CD14-positive monocyte (primary cell): Measurements from ENCODE around the gene CAMK4. TPM values are rescaled to one million over a fixed set of nuclear protein-coding genes. Genes with fewer than 3 reads are reported as not detected.

Experiments
- DNase-seq, 3 donors: peaks; one replicate each; pipeline ENCODE4 v3.0.0-alpha.2; 2011 to 2022
- H2AFZ ChIP-seq: 2 replicates; pipeline ENCODE4 v1.6.0; 2012; ENCODE audit warnings: mild to moderate bottlenecking, low read depth, low read length, inconsistent platforms; ENCODE audit not compliant: insufficient read depth, poor library complexity, severe bottlenecking
- H3K27ac ChIP-seq, 2 donors: 1 replicate in 1 of 2; 2 replicates in 1 of 2; pipeline ENCODE4 v1.5.1; 2012 to 2013; ENCODE audit warnings: low read length in 2 of 2, control low read depth in 1 of 2, inconsistent platforms in 1 of 2, low read depth in 1 of 2, mild to moderate bottlenecking in 1 of 2
- H3K27me3 ChIP-seq, 2 donors: one replicate each; pipeline versions ENCODE4 v1.6.0 to v1.6.1; 2011 to 2013; ENCODE audit warnings: low read length in 2 of 2; ENCODE audit not compliant: control insufficient read depth in 2 of 2, insufficient read depth in 2 of 2
- H3K36me3 ChIP-seq, 2 donors: replicated peaks in 1 of 2; 1 replicate in 1 of 2; 2 replicates in 1 of 2; pipeline versions ENCODE4 v1.5.1 to v1.6.1; 2012 to 2013; ENCODE audit warnings: low read length in 2 of 2, control low read depth in 1 of 2, inconsistent platforms in 1 of 2, mild to moderate bottlenecking in 1 of 2; ENCODE audit not compliant: insufficient read depth in 2 of 2, control insufficient read depth in 1 of 2
- H3K4me1 ChIP-seq, 2 donors: 1 replicate in 1 of 2; 2 replicates in 1 of 2; pipeline versions ENCODE4 v1.5.1 to v1.6.1; 2012 to 2013; ENCODE audit warnings: low read length in 2 of 2, control low read depth in 1 of 2, inconsistent platforms in 1 of 2, mild to moderate bottlenecking in 1 of 2, moderate library complexity in 1 of 2; ENCODE audit not compliant: insufficient read depth in 2 of 2, control insufficient read depth in 1 of 2
- H3K4me2 ChIP-seq: replicated peaks from 2 replicates; pipeline ENCODE3; 2012; ENCODE audit warnings: low read length, moderate library complexity, mild to moderate bottlenecking; ENCODE audit not compliant: poor library complexity, severe bottlenecking; ENCODE audit errors: extremely low read depth
- H3K4me3 ChIP-seq, 3 experiments: fragments of 200-600 bp in 1 of 3; sonication (generic) in 1 of 3; replicated peaks in 1 of 3; 1 replicate in 2 of 3; 2 replicates in 1 of 3; pipeline ENCODE4 v1.5.1; 2011 to 2013; ENCODE audit warnings: low read length in 3 of 3, mild to moderate bottlenecking in 3 of 3, control low read depth in 2 of 3, low read depth in 2 of 3, inconsistent platforms in 1 of 3, moderate library complexity in 1 of 3
- H3K79me2 ChIP-seq: 2 replicates; pipeline ENCODE4 v1.6.0; 2012; ENCODE audit warnings: mild to moderate bottlenecking, control low read depth, inconsistent platforms, low read length, moderate library complexity; ENCODE audit not compliant: insufficient read depth
- H3K9ac ChIP-seq: 2 replicates; pipeline ENCODE4 v1.6.0; 2017; ENCODE audit warnings: low read length, mild to moderate bottlenecking; ENCODE audit not compliant: insufficient read depth, poor library complexity, severe bottlenecking
- H3K9me3 ChIP-seq, 2 donors: replicated peaks in 1 of 2; 1 replicate in 1 of 2; 2 replicates in 1 of 2; pipeline versions ENCODE4 v1.5.1 to v1.6.1; 2012 to 2013; ENCODE audit warnings: low read length in 2 of 2, control low read depth in 1 of 2; ENCODE audit not compliant: control insufficient read depth in 1 of 2, insufficient read depth in 1 of 2
- H4K20me1 ChIP-seq: 2 replicates; pipeline ENCODE4 v1.6.0; 2012; ENCODE audit warnings: mild to moderate bottlenecking, low read length, control low read depth, moderate library complexity; ENCODE audit not compliant: insufficient read depth
- H3K27ac Mint-ChIP-seq, 7 donors: one replicate each; pipeline ENCODE4 v1.8.0; 2020; ENCODE audit warnings: mild to moderate bottlenecking in 7 of 7, mixed read lengths in 7 of 7, moderate library complexity in 6 of 7, inconsistent platforms in 2 of 7
- H3K27me3 Mint-ChIP-seq, 3 donors: one replicate each; pipeline ENCODE4 v1.8.0; 2021 to 2022; ENCODE audit warnings: low read depth in 3 of 3, mild to moderate bottlenecking in 3 of 3, mixed read lengths in 3 of 3, moderate library complexity in 3 of 3, inconsistent platforms in 1 of 3
- H3K36me3 Mint-ChIP-seq, 2 donors: one replicate each; pipeline ENCODE4 v1.8.0; 2020; ENCODE audit warnings: mixed read lengths in 2 of 2, inconsistent platforms in 1 of 2, mild to moderate bottlenecking in 1 of 2
- H3K4me1 Mint-ChIP-seq: one replicate; pipeline ENCODE4 v1.8.0; 2020; ENCODE audit warnings: mild to moderate bottlenecking, mixed read lengths
- H3K4me3 Mint-ChIP-seq, 2 donors: one replicate each; pipeline ENCODE4 v1.8.0; 2020; ENCODE audit warnings: mild to moderate bottlenecking in 2 of 2, mixed read lengths in 2 of 2, moderate library complexity in 1 of 2
- H3K9me3 Mint-ChIP-seq, 7 donors: one replicate each; pipeline ENCODE4 v1.8.0; 2020 to 2022; ENCODE audit warnings: mixed read lengths in 7 of 7, mild to moderate bottlenecking in 6 of 7, moderate library complexity in 6 of 7, inconsistent platforms in 2 of 7
- WGBS: methylation state at CpG from one replicate; pipeline ENCODE4 v1.1.5; 2013; ENCODE audit warnings: missing lambda C conversion rate; ENCODE audit not compliant: insufficient coverage; 5-methylcytosine and 5-hydroxymethylcytosine counted together
- intact Hi-C, 2 donors: fragments of 100-400 bp; cut with micrococcal nuclease; formaldehyde crosslinking; loops; one replicate each; pipeline versions ENCODE4 v1.15.0 to v1.15.1; 2023
- polyA plus RNA-seq, 3 donors: library from polyadenylated mRNA; depleted of rRNA in 1 of 3; unstranded in 2 of 3; stranded (reverse) in 1 of 3; fragments of 300-500 nt in 2 of 3; fragments of >200 nt in 1 of 3; fragmentation: Illumina TruSeq in 2 of 3; gene quantifications; 1 replicate in 2 of 3; 2 replicates in 1 of 3; pipeline ENCODE4 v1.2.3, GENCODE V29; 2012 to 2021
- TF ChIP-seq, protein P1 (sequence below): fragments of 200-600 bp; IDR thresholded peaks from one replicate; pipeline ENCODE4 v1.8.0; 2022; ENCODE audit warnings: antibody characterized with exemption, mild to moderate bottlenecking

Gene CAMK4
- polyA plus RNA-seq, 3 donors = 0.24 to 0.28 TPM; not detected in 1

DNA sequence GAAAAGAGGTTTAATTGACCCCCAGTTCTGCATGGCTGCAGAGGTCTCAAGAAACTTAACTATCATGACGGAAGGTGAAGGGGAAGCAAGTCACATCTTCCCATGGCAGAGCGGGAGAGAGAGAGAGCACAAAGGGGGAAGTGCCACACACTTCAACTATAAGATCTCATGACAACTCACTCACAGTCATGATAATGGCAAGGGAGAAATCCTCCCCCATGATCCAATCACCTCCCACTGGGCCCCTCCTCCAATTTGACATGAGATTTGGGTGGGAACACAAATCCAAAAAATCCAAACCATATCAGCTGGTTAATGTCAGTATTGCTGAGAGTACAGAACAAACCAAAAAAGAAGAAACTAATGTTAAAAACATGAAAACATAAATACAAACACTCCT is 168.0 kb downstream of the CAMK4 start:
- no peak overlapping the region for H3K9ac ChIP-seq
- H3K9me3 Mint-ChIP-seq = peaks cover 0 to 3% (median 0%) of the 10 kb centered on the region in 7 donors
- no peaks in the 10 kb centered on the region for H3K36me3 Mint-ChIP-seq
- WGBS = no CpG with 5 or more reads among the region's 2 CpGs
- no peaks in the 10 kb centered on the region for H3K79me2 ChIP-seq
- no peaks in the 10 kb centered on the region for H3K9me3 ChIP-seq
- H3K27me3 Mint-ChIP-seq = peaks cover 0 to 2% (median 2%) of the 10 kb centered on the region in 3 donors
- H2AFZ ChIP-seq = no peak overlapping the region
- TF ChIP-seq, protein P1, sequence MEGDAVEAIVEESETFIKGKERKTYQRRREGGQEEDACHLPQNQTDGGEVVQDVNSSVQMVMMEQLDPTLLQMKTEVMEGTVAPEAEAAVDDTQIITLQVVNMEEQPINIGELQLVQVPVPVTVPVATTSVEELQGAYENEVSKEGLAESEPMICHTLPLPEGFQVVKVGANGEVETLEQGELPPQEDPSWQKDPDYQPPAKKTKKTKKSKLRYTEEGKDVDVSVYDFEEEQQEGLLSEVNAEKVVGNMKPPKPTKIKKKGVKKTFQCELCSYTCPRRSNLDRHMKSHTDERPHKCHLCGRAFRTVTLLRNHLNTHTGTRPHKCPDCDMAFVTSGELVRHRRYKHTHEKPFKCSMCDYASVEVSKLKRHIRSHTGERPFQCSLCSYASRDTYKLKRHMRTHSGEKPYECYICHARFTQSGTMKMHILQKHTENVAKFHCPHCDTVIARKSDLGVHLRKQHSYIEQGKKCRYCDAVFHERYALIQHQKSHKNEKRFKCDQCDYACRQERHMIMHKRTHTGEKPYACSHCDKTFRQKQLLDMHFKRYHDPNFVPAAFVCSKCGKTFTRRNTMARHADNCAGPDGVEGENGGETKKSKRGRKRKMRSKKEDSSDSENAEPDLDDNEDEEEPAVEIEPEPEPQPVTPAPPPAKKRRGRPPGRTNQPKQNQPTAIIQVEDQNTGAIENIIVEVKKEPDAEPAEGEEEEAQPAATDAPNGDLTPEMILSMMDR = no peak
- no peak overlapping the region for H3K4me2 ChIP-seq
- no peak for DNase-seq
- no peaks in the 10 kb centered on the region for H3K36me3 ChIP-seq
- H3K27ac Mint-ChIP-seq = no peak overlapping the region
- H3K4me3 Mint-ChIP-seq = no peak overlapping the region
- no peaks in the 10 kb centered on the region for H4K20me1 ChIP-seq
- no peak overlapping the region for H3K27ac ChIP-seq
- intact Hi-C loops = no loop called here
- no peaks in the 10 kb centered on the region for H3K4me1 ChIP-seq
- H3K4me3 ChIP-seq = no peak overlapping the region
- H3K27me3 ChIP-seq = no peaks in the 10 kb centered on the region
- no peaks in the 10 kb centered on the region for H3K4me1 Mint-ChIP-seq

DNA sequence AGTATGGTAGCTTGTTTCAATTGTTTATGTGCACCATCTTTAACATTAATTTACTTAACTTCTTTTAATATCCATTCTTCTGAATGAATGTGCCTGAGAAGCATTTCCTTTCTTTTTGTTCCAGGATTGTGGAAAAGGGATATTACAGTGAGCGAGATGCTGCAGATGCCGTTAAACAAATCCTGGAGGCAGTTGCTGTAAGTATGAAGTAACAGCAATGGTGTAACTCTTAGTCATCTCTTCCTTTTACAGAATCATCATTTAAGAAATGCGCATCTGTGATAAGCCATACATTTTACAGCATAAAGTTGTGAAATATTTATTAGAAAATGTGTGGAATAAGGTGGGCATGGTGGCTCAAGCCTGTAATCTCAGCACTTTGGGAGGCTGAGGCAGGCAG is 170.4 kb downstream of the CAMK4 start:
- Histone ChIP-seq H2AFZ (no peak overlapping the region), H3K36me3 (no peaks in the 10 kb centered on the region), H3K9ac (no peak overlapping the region), H3K4me1 (no peaks in the 10 kb centered on the region), H3K4me3 (no peak overlapping the region), H3K27me3 (no peaks in the 10 kb centered on the region), H3K79me2 (no peaks in the 10 kb centered on the region), H4K20me1 (no peaks in the 10 kb centered on the region), H3K4me2 (no peak overlapping the region), H3K27ac (no peak overlapping the region), H3K9me3 (no peaks in the 10 kb centered on the region)
- H3K9me3 Mint-ChIP-seq = peaks cover 0 to 3% (median 0%) of the 10 kb centered on the region in 7 donors
- no peak for DNase-seq
- peaks cover 2% of the 10 kb centered on the region in 3 donors for H3K27me3 Mint-ChIP-seq
- TF ChIP-seq, protein P1 = no peak
- H3K4me3 Mint-ChIP-seq = no peak overlapping the region
- H3K36me3 Mint-ChIP-seq = no peaks in the 10 kb centered on the region
- H3K4me1 Mint-ChIP-seq = no peaks in the 10 kb centered on the region
- intact Hi-C loops = no loop called here
- no CpG with 5 or more reads among the region's 3 CpGs for WGBS
- no peak overlapping the region for H3K27ac Mint-ChIP-seq
